ENCODE measurements around the gene PLIN5. TPM values are rescaled to one million over a fixed set of nuclear protein-coding genes. Genes with fewer than 3 reads are reported as not detected.

PLIN5 gene
- total RNA-seq, 1 donor from 2014 or later, result 7.5 TPM

GRCh38 chr19:4522291-4523002 lies 12.6 kb downstream of the PLIN5 start:
- DNase-seq, result no peak

GRCh38 chr19:4521888-4522242 lies 13.2 kb downstream of the PLIN5 start:
- no peak for DNase-seq

GRCh38 chr19:4521170-4521887 lies 13.7 kb downstream of the PLIN5 start:
- no peak for DNase-seq

- no peak for DNase-seq
Observed at GRCh38 chr19:4519521-4520277, 15.3 kb downstream of the PLIN5 start.

GRCh38 chr19:4519172-4519496 lies 15.9 kb downstream of the PLIN5 start:
- DNase-seq, result no peak

GRCh38 chr19:4518345-4519171 lies 16.5 kb downstream of the PLIN5 start, which contains the start of gene PLIN4:
Gene PLIN4, minus strand, starts transcription at chr19:4518486. Its CDS starts 214 bp downstream, at chr19:4518272.
- peak; percentile 3 for DNase-seq

GRCh38 chr19:4517451-4518057 lies 17.5 kb downstream of the PLIN5 start:
- DNase-seq, result no peak

GRCh38 chr19:4516939-4517300 lies 18.1 kb downstream of the PLIN5 start:
- no peak for DNase-seq

- DNase-seq, result no peak
Observed at GRCh38 chr19:4516199-4516938, 18.7 kb downstream of the PLIN5 start.

GRCh38 chr19:4515732-4516131 lies 19.3 kb downstream of the PLIN5 start:
- no peak for DNase-seq

- DNase-seq, result no peak
Observed at GRCh38 chr19:4513248-4513647, 21.8 kb downstream of the PLIN5 start.

GRCh38 chr19:4512070-4512469 lies 23.0 kb downstream of the PLIN5 start:
- DNase-seq, result no peak

GRCh38 chr19:4511300-4512054 lies 23.5 kb downstream of the PLIN5 start:
- no peak for DNase-seq

GRCh38 chr19:4510435-4511255 lies 24.4 kb downstream of the PLIN5 start:
- DNase-seq, result no peak

- DNase-seq, result no peak
Observed at GRCh38 chr19:4508698-4509097, 26.3 kb downstream of the PLIN5 start.

- no peak for DNase-seq
Observed at GRCh38 chr19:4507804-4508203, 27.2 kb downstream of the PLIN5 start.

GRCh38 chr19:4507150-4507452 lies 27.9 kb downstream of the PLIN5 start:
- DNase-seq, result no peak

GRCh38 chr19:4506449-4507149 lies 28.4 kb downstream of the PLIN5 start:
- DNase-seq, result no peak
